Muscle of leg (tissue), 11 donors: Measurements from ENCODE around the gene DOCK3. TPM values are rescaled to one million over a fixed set of nuclear protein-coding genes. Genes with fewer than 3 reads are reported as not detected.

Experiments
- DNase-seq: peaks from one replicate; pipeline ENCODE4 v3.0.0; 2013
- H3K27ac ChIP-seq: one replicate; pipeline ENCODE4 v1.5.1; 2013; ENCODE audit warnings: mild to moderate bottlenecking, low read length, control low read depth
- H3K27me3 ChIP-seq: one replicate; pipeline ENCODE4 v1.6.1; 2013; ENCODE audit warnings: low read length; ENCODE audit not compliant: control insufficient read depth, insufficient read depth
- H3K36me3 ChIP-seq: one replicate; pipeline ENCODE4 v1.6.1; 2013; ENCODE audit warnings: low read length; ENCODE audit not compliant: control insufficient read depth, insufficient read depth
- H3K4me1 ChIP-seq: one replicate; pipeline ENCODE4 v1.6.1; 2013; ENCODE audit warnings: low read length; ENCODE audit not compliant: control insufficient read depth, insufficient read depth
- H3K4me3 ChIP-seq: one replicate; pipeline ENCODE4 v1.5.1; 2013; ENCODE audit warnings: low read length, control low read depth
- H3K9me3 ChIP-seq: replicated peaks from 2 replicates; pipeline ENCODE4 v1.6.1; 2013; ENCODE audit warnings: low read depth, low read length; ENCODE audit not compliant: control insufficient read depth
- WGBS: methylation state at CpG from one replicate; pipeline ENCODE4 v1.1.5; 2013; ENCODE audit warnings: missing lambda C conversion rate; ENCODE audit not compliant: insufficient coverage; 5-methylcytosine and 5-hydroxymethylcytosine counted together
- polyA plus RNA-seq, 8 donors: library from polyadenylated mRNA; unstranded; fragments of 120-200 nt; gene quantifications; one replicate each; pipeline versions ENCODE4 v1.2.1 to v1.2.3, GENCODE V29; 2013; ENCODE audit warnings: inconsistent platforms in 1 of 8, low replicate concordance in 1 of 8; ENCODE audit not compliant: insufficient read length in 8 of 8, insufficient read depth in 1 of 8
- total RNA-seq: library from RNA; stranded (reverse); fragments of 120-200 nt; gene quantifications from one replicate; pipeline ENCODE4 v1.2.4, GENCODE V29; 2013

Gene DOCK3
- total and polyA plus RNA-seq, 9 donors: 0.08 to 0.48 (median 0.17) TPM

- DNase-seq: no peak
- Histone ChIP-seq H3K4me3 (no peak overlapping the region), H3K27me3 (no peaks in the 10 kb centered on the region), H3K27ac (no peak overlapping the region), H3K4me1 (peaks cover 9% of the 10 kb centered on the region), H3K9me3 (no peaks in the 10 kb centered on the region), H3K36me3 (no peaks in the 10 kb centered on the region)
- WGBS: 76% methylated on average over 3 of the region's 5 CpGs
These were observed 41.4 kb upstream of the DOCK3 start for GRCh38 chr3:50633230-50633790.

DNA sequence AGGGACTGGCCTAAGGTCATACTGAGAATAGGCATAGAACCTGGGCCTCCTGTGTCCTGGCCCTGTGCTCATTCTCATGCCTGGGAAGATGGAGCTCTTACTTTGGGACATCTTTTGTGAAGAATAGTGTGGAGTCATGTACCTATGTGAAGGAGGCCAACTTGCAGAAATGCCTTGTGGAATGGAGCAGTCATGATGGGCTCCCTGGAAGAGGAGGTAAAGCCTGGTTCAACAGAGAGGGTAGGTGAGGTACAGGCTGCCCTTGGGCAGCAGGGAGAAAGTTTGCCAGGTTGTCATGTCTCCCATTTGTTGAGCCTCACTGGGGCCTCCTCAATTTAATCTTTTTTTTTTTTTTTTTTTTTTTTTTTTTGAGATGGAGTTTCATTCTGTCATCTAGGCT is 39.7 kb upstream of the DOCK3 start:
- peaks cover 9% of the 10 kb centered on the region for H3K4me1 ChIP-seq
- no peak overlapping the region for H3K4me3 ChIP-seq
- no peaks in the 10 kb centered on the region for H3K9me3 ChIP-seq
- no peaks in the 10 kb centered on the region for H3K27me3 ChIP-seq
- H3K27ac ChIP-seq: no peak overlapping the region
- H3K36me3 ChIP-seq: peaks cover 2% of the 10 kb centered on the region
- no peak for DNase-seq

- Histone ChIP-seq H3K4me1 (peaks cover 4% of the 10 kb centered on the region), H3K4me3 (no peak overlapping the region), H3K36me3 (peaks cover 21% of the 10 kb centered on the region), H3K27me3 (no peaks in the 10 kb centered on the region), H3K9me3 (no peaks in the 10 kb centered on the region), H3K27ac (no peak overlapping the region)
- DNase-seq: no peak
- WGBS: 64% methylated on average over 3 of the region's 4 CpGs
These were observed 37.7 kb upstream of the DOCK3 start for GRCh38 chr3:50637011-50637410.

DNA sequence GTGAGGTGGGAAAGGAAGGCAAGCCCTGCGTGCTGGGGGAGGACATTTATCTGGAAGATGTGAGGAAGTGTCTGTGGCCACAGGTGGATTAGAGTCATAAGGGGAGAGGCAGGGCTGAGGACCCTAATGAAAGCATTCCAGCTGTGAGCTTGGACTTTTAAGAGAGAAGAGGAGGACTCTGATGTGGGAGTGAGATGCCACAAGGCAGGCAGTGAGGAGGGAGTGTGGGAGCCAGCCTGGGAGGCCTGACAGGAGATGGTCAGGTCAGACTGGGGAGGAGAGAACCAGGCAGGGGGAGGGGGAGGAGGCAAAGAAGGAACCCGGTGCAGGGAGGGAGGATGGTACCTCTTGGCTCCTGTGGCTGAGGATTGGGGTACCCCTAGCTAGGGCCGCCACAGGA is 36.8 kb upstream of the DOCK3 start:
- no peak overlapping the region for H3K27ac ChIP-seq
- H3K4me3 ChIP-seq: no peak overlapping the region
- no peaks in the 10 kb centered on the region for H3K9me3 ChIP-seq
- H3K4me1 ChIP-seq: peaks cover 4% of the 10 kb centered on the region
- 83% methylated on average over 3 of the region's 3 CpGs for WGBS
- no peaks in the 10 kb centered on the region for H3K27me3 ChIP-seq
- DNase-seq: no peak
- peaks cover 28% of the 10 kb centered on the region for H3K36me3 ChIP-seq

DNA sequence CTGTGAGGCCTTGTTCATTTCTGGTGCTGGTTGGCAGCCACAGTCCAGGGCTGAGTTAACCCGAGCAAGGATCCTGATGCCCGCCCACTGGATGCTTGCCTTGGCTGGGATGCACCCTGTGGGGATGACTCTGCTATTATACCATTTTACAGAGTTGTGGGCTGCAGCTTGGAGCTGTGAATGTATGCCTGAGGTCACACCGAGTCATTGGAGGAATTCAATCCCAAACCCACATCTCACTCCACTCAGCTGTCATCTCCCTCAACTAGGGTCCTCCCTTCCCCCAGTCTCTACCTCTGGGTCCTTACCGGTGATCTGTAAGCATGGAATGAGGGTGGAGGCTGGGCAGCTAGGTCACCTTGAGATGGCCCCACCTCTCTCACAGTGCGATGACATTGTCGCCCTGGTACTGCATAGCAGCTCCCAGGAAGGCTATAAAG is 35.7 kb upstream of the DOCK3 start:
- H3K4me1 ChIP-seq: peaks cover 8% of the 10 kb centered on the region

DNA sequence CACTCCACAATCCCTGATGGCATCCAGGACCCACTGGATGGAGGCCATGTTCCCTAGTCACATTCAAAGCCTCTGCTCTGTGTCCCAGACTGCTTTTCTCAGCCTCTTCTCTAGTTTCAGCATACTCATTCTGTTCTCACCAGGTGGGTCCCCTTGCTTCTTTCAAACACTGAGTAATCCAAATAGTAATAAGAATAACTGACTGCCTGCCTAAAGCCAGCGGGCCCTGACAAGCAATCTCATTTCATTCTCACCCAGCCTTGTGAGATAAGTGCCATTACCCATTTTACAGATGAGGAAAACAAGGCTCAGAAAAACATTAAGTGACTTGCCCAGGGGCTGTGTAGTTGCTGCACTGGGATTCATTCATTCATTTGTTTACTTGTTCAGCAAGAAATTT is 32.3 kb upstream of the DOCK3 start:
- H3K4me3 ChIP-seq: no peak overlapping the region
- H3K4me1 ChIP-seq: peaks cover 7% of the 10 kb centered on the region
- no peak overlapping the region for H3K27ac ChIP-seq
- H3K36me3 ChIP-seq: peaks cover 49% of the 10 kb centered on the region
- H3K9me3 ChIP-seq: no peaks in the 10 kb centered on the region
- H3K27me3 ChIP-seq: no peaks in the 10 kb centered on the region
- no CpG with 5 or more reads among the region's 1 CpG for WGBS
- no peak for DNase-seq

More for the DNA sequence above, 35.7 kb upstream of the DOCK3 start:
- DNase-seq: no peak
- Histone ChIP-seq H3K27me3 (no peaks in the 10 kb centered on the region), H3K9me3 (no peaks in the 10 kb centered on the region), H3K4me3 (no peak overlapping the region), H3K27ac (no peak overlapping the region), H3K36me3 (peaks cover 35% of the 10 kb centered on the region)
- WGBS: no CpG with 5 or more reads among the region's 6 CpGs

- no peaks in the 10 kb centered on the region for H3K9me3 ChIP-seq
- peaks cover 14% of the 10 kb centered on the region for H3K4me1 ChIP-seq
- no peak overlapping the region for H3K4me3 ChIP-seq
- no peak overlapping the region for H3K27ac ChIP-seq
- peak; percentile 69 for DNase-seq
- H3K27me3 ChIP-seq: no peaks in the 10 kb centered on the region
- peaks cover 50% of the 10 kb centered on the region for H3K36me3 ChIP-seq
- WGBS: 48% methylated on average over 4 of the region's 7 CpGs
These were observed 30.2 kb upstream of the DOCK3 start for GRCh38 chr3:50644561-50644960.

DNA sequence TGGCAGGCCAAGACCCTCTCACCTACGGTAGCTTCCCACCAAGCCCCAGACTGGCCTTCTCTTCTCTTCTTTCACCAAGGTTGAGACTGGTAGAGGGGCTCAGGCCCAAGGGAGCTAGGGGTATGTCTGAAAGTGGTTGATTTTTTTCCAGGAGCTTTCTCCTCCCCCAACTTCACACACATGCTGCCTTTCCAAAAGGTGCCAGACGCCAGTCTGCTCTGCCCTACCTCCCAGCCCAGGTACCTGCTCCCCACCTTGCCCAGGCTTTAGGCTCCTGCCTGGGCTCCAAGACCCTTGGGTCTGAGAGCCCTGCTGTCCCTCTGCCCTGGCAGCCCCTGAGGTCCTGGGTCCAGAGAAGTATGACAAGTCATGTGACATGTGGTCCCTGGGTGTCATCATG is 29.3 kb upstream of the DOCK3 start:
- no peaks in the 10 kb centered on the region for H3K9me3 ChIP-seq

DNA sequence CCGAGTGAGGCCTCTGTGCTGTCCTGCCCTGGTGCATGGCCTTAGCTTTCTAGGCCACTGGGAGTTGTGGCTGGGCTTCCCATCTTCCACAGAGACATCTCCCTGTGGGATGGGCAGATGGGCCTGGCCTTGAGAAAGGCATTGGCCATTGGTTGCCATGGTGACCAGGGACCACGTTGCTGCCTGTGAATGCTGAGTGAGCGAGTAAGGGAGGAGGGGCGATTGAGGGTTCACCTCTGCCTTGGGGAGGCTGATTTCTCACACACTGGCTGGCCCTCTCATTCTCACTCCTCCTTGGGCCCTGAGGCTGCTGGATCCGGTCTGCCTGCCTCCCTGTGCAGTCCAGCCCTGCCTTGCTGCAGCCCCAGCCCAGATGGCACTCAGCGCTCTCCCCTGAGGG is 26.4 kb upstream of the DOCK3 start:
- no peak overlapping the region for H3K4me3 ChIP-seq
- no peaks in the 10 kb centered on the region for H3K9me3 ChIP-seq
- 30% methylated on average over 3 of the region's 6 CpGs for WGBS
- no peak overlapping the region for H3K27ac ChIP-seq
- H3K4me1 ChIP-seq: peaks cover 16% of the 10 kb centered on the region
- no peaks in the 10 kb centered on the region for H3K27me3 ChIP-seq
- no peak for DNase-seq
- peaks cover 18% of the 10 kb centered on the region for H3K36me3 ChIP-seq

More for the DNA sequence above, 29.3 kb upstream of the DOCK3 start:
- H3K36me3 ChIP-seq: peaks cover 44% of the 10 kb centered on the region
- no peak overlapping the region for H3K27ac ChIP-seq
- DNase-seq: no peak
- H3K4me1 ChIP-seq: peaks cover 16% of the 10 kb centered on the region
- no peaks in the 10 kb centered on the region for H3K27me3 ChIP-seq
- no peak overlapping the region for H3K4me3 ChIP-seq
- WGBS: 60% methylated on average over 1 of the region's 2 CpGs

DNA sequence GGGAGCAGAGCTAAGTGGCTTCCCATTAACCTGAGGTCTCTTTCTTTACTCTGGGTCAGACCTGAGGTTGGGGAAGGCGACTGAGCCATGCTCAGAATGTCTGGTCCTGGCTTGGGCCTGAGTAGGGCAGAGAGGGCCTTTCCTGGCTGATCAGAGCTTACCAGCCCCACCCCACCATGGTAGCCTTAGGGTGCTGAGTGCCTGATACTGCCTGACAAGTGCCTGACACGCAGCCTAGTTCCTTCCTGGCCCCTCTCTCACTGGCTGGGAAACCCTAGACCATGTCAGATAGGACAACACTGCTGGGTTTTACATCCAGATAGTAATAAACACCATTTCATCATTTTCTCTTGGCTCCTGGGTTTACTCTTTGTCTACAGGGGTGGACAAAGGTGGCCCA is 25.8 kb upstream of the DOCK3 start:
- no peak for DNase-seq
- H3K27ac ChIP-seq: no peak overlapping the region
- H3K4me3 ChIP-seq: no peak overlapping the region
- H3K36me3 ChIP-seq: peaks cover 16% of the 10 kb centered on the region
- no CpG with 5 or more reads among the region's 2 CpGs for WGBS
- no peaks in the 10 kb centered on the region for H3K9me3 ChIP-seq
- no peaks in the 10 kb centered on the region for H3K27me3 ChIP-seq
- peaks cover 14% of the 10 kb centered on the region for H3K4me1 ChIP-seq

GRCh38 chr3:50649451-50649931 is 25.2 kb upstream of the DOCK3 start:
- Histone ChIP-seq H3K36me3 (peaks cover 15% of the 10 kb centered on the region), H3K27me3 (no peaks in the 10 kb centered on the region), H3K9me3 (no peaks in the 10 kb centered on the region), H3K27ac (no peak overlapping the region), H3K4me3 (no peak overlapping the region), H3K4me1 (peaks cover 10% of the 10 kb centered on the region)
- no peak for DNase-seq
- 60% methylated on average over 4 of the region's 8 CpGs for WGBS
